Effector CD8-positive, alpha-beta T cell (primary cell): ENCODE results near the gene PRMT1.
"Not testable (repeated sequence)": the region's sequence is repeated elsewhere in the genome, so short reads cannot be mapped to it uniquely, and the experiment has no call there.

Experiments used
- DNase-seq: peaks from one replicate; lab custom pipeline; 2025; lab: John Stamatoyannopoulos, UW
- total RNA-seq, 4 experiments: gene quantifications; one replicate each; lab custom pipeline; 2026; lab: John Stamatoyannopoulos, UW

Gene PRMT1
- 72.6 to 308 (median 99.6) reads per million in 4 experiments for total RNA-seq

DNA sequence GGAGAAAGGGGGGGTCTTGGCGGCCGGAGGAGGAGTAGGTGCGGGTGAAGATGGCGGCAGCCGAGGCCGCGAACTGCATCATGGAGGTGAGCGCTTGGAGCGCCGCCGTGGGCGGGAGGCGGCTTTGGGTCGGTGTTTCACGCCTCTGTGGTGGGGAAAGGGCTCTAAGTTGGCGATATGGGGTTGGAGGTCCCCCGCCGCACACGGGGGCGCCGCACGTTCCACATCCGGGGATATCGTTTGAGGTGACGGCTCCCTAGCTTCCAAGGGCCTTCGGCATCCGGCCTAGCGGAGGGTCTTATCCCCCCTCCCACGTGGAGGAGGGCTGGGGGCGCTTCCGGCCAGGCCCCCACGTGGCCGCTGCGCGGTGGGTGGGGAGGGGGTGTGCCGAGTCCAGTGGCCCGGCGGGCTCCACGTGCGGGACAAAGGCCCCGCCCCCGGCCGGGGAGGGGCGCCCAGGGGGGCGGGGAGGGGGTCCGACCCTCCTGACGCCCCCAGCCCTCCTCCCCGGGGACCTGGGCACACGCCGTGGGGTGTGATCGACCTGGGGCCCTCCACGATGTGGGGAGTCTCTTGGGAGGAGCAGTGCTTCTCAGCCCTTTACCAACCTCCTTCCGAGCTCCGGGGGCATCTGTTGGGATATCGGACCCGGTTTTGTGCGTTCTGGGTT is at the start of gene PRMT1:
Gene PRMT1, plus strand, starts transcription at position 41 of the 670 bp plus-strand sequence. Its CDS starts 10 bp downstream, at position 51.
- DNase-seq = peak; percentile 56

DNA sequence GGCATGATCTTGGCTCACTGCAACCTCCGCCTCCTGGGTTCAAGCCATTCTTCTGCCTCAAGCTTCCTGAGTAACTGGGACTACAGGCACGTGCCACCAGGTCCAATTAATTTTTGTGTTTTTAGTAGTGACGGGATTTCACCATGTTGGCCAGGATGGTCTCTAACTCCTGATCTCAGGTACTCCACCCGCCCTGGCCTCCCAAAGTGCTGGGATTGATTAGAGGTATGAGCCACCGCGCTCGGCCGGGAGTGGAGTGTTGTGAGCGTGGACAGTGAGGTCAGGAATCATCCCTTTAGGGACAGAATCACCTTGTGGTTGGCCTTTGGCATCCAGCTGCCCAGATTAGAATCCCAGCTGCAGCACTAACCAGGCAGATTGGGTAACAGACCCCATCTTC is 47.4 kb upstream of the PRMT1 start:
- no peak for DNase-seq

DNA sequence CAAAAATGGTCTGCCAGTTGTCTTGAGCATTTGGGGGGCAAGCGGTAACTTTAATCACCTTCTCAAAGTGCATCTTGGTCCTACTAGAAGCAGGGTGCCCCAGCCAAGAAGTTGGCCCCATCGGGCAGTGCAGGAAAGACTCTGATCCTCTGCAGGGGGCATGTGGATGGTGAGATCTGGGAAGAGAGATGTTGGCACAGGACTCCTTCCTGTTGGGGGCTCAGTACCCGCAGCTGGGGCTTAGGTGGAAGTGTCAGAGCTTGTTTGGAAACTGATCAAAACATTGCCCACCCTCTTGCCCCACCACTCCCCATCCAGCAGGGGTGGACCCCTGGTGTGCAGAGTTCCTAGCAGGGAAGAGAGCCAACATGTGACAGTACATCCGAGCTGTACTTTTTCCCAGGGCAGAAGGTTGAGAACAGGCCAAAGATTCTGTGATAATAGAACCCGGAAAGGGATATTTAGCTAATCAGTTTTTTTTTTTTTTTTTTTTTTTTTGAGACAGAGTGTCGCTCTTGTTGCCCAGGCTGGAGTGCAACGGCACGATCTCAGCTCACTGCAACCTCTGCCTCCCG is 46.0 kb upstream of the PRMT1 start:
- no peak for DNase-seq

DNA sequence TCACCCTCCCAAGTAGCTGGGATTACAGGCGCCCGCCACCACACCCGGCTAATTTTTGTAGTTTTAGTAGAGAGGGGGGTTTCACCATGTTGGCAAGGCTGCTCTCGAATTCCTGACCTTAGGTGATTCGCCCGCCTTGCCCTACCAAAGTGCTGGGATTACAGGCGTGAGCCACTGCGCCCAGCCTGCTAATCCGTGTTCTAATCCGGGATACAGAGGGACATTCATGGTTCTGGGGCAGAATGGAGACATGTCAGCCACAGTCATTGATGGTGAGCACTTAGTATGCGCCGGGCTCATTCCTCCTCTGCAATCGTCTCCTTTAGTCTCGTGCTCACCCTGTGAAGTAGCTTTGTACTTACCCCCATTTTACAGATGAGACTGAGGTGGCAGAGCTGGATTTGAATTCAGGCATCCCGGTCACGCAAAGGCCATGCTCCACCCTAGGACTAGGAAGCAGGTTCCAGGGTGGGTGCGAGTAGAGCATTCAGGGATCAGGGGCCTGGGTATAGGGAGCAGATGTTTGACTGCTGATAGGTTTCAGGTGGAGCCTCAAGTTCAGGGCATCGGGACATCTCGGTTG is 45.4 kb upstream of the PRMT1 start:
- no peak for DNase-seq

DNA sequence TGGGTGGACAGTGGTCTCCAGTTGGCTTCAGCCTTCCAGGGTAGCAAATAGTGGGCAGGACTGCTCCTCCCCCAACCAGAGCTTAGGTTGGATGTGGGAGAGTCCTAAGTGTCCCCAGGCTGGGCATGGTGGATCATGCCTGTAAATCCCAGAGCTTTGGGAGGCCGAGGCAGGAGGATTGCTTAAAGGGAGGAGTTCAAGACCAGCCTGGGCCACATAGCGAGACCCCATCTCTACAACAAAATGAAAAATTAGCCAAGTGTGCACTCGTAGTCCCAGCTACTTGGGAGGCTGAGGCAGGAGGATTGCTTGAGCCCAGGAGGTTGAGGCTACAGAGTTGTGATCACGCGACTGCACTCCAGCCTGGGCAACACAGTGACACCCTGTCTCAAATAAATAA is 44.5 kb upstream of the PRMT1 start:
- no peak for DNase-seq

DNA sequence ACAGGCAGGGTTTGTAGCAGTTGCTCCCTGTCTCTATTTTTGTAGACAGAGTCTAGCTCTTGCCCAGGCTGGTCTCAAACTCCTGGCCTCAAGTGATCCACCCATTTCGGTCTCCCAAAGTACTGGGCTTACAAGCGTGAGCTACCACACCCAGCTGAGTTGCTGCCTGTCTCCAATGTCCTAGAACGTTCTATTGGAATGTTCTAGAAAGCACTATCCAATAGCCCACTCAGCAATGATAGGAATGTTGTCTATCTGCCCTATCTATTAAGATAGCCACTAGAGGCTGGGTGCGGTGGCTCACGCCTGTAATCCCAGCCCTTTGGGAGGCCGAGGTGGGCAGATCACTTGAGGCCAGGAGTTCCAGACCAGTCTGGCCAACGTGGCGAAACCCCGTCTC is 43.8 kb upstream of the PRMT1 start:
- not testable (repeated sequence) for DNase-seq

DNA sequence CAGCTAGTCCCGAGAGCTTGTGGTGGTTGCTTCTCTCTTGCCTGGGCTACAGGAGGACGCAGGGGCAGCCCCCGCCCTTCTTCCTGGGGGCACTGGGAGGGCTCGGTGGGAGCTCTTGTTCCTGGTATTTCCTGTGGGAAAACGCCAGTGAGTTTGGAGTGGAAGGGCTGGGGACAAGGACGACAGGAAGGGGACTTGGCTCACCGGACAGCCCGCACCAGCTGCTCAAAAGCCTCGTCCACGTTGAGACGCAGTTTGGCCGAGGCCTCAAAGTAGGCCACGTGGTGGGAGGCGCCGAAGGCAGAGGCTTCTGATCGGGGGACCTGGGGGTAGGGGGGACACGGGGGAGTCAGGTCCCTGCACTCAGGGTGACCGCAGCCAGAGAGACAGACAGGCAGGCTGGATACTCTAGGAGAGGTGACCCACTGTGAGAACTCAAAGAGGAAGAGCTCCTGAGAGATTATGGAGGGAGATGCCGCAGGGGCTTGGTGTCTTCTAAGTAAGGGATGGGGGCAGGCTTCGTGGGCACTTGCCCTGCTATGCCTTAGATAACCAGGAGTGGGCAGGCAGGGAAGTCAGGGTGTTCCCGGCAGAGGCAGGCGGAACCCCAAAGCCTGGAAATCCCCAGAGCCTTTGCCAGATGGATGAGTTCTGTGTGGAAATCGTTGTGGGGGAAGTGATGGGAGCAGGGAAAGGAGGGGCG is 41.4 kb upstream of the PRMT1 start:
- no peak for DNase-seq

DNA sequence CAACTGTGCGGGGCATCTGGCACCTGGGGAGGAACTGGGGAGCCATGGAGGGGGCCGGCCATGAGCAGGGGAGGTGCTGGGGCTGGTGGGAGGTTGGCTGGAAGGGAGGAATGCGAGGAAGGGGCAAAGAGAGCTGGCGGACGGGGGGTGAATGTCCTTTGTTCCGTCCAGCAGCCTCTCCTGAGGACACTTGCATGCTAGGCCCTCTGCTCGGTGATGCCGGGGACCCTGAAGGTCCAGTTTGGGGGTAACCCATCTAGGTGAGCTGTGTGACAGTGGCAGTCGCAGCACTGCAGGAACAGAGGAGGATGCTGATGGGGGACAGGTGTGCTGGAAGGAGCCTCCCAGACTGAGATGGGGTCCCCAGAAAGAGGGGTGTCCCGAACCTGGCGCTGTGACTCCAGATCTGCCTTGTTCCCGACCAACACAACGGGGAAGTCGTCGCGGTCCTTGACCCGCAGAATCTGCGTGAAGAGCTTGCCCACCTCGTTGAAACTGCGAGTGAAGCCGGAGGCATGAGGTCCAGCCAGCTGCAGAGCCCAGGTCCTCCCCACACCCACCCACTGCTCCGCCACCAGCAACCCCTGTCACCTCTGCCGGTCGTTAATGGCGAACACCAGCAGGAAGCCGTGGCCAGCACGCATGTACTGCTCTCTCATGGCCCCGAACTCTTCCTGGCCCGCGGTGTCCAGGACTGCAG is 40.7 kb upstream of the PRMT1 start:
- no peak for DNase-seq

DNA sequence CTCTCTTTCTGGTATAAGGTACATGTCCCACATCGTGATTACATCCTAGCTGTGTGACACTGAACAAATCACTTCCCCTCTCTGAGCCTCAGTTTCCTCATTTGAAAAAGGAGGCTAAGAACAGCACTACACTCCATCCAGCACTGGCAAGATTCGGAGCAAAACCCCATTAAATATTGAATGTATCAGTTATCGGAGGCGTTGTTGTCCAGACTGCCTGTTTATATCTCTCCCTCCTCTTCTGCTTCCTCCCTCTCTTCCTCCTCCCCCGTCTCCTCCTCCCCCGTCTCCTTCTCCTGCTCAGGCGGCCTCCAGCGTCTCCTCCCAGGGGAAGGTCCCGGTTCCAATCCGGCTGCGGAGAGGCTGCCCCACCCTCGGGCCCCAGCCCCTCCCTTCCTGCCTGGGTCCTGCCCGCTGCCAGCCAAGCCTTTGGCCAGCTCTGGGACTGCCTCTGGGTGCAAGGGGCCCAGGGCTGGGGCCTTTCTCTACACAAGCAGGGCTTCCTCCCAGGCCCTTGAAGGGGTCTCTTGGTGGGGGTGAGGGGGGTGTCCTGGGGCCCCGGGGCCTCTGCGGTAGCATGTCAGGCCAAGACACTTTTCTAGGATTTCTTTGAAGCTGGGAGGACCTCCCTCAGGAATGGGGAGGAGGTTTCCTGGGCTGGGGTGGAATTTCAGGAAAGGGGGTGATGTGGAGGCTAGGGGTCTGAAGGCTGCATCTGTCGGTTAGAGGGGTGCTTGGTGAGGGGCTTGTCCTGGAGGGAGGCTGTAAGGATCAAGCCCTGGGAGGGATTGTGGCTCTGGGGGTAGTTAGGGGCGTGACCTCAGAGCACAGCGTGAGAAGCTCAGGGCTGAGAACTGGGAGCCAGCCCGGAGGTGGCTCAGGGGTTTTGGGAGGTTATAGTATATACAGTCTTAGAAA is 39.0 kb upstream of the PRMT1 start:
- DNase-seq = no peak

DNA sequence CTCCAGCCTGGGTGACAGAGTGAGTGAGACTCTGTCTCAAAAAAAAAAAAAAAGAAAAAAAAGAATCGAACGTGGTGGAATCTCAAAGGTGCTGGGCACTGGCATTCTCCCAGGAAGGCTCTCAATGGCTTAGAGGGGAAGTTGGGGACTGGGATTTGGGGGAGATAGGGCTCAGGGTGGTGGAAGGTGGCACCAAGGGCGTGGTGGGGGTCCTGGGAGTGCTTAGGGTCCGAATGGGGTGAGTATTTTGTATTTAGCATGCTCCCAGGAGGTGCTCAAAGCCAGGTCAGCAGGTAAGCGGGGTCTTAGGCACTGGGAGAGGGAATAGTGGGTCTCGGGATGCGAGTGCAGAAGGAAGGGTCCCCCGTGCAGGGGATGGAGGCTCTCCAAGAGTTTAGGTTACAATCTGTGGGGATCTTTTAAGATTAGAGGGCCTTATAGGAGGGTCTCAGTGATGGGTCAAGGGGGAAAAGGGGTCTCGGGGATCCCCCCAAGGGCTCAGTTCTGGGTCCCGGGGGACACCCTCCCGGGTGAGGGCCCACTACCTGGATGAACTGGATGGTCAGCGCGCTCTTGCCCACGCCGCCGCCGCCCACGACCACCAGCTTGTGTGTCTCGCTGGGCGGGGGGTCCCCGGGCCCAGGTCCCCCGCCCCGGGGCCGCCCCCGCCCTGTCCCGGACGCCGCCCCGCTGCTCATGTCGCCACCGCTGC is 37.5 kb upstream of the PRMT1 start:
- no peak for DNase-seq

DNA sequence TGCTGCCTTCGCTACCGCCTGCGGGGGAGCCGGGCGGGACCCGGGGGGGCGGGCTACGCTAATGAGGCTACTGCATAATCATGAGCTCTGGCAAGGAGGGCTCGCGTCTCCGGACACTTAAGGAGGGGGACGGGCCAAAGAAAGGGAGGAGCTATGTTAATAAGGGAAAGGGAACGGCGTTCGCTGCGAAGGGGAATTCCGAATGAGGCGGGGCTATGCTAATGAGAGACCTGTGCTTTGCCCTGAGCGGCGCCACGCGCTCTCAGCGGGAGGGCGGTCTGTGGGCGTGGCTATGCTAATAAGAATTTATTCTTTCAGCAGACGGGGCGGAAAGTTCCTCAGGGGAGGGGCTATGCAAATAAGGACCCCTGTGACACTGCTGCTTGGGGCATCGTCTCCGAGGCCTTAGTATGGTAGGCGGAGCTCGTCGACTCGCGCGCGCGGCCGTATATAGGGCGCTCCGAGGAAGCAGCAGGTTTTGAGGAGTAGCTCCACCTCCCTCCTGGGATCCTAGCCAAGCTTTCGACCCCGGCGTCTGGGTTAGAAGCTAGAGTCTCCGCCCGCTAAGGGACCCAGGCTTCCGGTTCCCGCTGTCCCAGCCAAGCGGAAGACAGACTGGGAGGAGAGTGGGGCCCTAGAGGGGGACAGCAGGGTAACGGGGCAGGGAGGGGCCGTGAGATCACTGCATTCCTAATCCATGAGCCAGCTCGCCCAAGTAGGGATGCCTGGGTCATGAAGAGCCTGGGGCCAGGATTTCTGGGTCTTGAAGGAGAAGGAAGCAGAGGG is 36.8 kb upstream of the PRMT1 start, which contains the start of gene RRAS:
Gene RRAS, minus strand, starts transcription at position 31 of the 786 bp plus-strand sequence. CDS start 45 bp downstream, outside the sequence.
- DNase-seq = peak; percentile 99

DNA sequence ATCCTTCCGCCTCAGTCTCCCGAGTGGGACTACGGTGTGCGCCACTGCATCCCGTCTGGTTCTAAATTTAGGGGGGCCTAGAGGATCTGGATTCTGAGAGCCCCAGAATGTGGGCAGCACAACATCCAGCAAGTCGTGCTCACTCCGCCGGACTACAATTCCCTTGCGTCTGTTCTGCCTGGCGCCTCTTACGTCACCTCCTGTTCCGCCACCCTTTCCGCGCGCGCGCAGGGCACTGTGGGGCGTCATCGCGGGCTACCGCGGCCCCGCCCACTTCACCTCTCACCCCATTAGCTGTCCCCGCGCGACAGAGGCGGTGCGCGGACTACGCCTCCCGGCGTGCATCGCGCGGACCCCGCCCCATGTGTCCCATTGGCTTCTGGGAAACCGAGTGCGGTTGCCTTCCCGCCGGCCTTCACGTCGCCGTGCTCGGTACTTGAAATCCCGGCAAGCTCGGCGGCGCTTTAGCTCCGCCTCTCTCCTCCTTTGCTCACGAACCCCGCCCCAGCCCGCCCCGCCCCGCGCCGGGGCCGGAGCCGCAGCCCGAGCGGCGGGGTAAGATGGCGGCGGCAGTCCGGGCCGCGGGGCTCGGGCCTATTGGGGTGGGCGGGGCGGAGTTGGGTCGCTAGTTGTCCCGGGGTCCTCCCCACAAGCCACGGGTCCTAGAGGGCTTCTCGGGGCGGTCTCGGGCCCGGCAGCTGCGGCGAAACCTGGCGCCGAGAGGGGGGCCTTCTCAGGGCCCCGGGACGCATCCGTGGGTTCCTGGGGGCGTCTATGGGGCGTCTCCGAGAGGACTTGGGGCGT is 35.2 kb upstream of the PRMT1 start, which contains the start of gene SCAF1:
Gene SCAF1, plus strand, starts transcription at position 522 of the 804 bp plus-strand sequence. CDS start 2,818 bp downstream, outside the sequence.
- peak; percentile 99 for DNase-seq

DNA sequence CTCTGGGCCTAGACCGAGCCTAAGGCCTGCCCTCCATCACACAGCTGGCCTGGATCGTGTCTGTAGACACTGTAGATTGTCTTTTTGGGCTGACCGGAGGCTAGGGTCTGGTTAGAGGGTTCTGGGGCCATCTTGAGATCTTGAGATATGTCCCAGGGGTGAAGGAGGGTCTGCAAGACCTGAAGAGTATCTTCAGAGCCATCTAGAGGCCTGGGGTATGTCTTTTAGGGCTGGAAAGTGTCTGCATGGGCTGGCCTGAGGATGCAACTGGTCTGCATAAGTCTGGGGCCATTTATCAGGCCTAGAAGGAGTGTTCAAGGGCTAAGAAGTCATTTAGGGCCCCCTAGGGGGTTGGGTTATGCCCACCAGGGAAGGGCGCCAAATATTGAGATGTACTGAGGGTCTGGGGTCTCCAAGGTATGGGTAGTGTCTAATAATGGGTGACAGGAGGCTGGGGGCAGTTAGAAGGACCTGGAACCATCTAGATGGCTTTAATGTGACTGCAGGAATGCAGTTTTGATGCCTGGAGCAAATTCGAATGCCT is 34.5 kb upstream of the PRMT1 start:
- DNase-seq = no peak

DNA sequence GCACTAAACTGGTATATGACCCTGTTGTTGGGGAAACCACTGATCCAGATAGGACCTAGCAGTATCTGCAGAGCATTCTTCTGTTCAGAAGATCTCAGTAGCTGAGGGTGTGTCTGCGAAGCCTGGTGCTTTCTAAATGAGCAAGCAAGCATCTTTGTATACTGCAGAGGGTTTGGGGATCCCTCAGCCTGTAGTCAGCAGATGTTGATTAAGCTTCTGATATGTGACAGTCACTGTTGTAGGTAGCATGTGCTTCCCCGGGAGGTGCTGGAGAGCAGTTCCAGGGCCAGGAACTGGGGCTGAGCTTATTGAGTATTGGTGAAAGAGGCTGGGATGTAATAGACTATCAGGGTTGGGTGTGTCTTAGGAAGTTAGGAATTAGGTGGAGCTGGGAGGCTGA is 33.6 kb upstream of the PRMT1 start:
- DNase-seq = no peak

DNA sequence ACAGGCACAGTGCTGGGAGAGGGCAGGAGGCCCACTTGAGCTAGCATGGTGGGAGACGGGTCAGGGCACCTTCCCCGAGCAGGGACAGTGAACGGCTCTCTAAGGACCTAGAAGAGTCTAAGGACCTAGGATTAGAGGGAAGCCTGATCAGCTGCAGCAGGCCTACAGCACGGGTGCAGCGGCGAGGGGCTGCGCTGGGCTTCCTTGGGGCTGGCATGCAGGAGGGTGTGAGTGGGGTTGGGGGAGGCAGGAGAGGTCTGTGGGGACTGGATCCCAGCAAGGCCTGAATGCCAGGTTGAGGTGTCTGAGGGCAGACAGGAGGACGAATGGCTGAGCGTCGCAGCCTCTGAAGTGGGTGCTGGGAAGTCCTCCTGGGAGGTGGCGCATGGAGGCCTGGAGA is 31.5 kb upstream of the PRMT1 start:
- no peak for DNase-seq

DNA sequence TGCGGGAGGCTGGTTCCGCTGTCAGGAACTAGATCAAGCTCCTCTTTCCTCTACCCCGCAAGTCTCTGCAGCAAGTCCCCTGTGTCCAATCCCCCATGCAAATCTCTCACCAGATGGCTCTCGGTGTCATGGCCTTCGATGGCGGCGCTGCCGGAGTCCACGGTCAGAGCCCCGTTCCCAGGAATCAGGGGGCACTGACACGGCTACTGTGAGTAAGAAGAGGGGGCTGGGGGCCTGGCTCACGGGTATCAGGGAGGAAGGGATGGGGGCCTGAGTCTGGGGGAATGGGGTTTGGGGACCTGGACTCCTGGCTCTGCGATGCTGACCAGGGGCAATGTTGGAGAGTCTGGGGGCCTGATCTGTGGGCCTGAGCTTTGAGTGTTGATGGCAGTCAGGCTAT is 31.1 kb upstream of the PRMT1 start:
- no peak for DNase-seq

DNA sequence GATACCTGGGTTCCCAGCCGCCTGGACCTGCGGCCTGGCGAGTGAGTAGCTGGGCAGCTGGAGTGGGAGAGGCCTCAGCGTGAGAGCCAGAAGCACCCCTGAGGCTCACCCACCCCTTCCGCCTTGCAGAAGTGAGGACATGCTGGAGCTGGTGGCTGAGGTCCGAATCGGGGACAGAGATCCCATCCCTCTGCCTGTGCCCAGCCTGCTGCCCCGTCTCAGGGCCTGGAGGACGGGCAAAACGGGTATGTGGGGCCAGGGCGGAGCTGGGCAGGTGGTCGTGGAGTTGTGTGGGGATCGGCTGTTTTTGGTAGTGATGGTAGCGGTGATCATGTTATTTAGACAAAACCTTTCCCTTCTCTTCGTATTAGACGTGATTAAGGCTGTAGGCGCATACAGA is 30.5 kb upstream of the PRMT1 start:
- no peak for DNase-seq
